Keratinocyte (primary cell): ENCODE results near the gene PSD4. TPM values are rescaled to one million over a fixed set of nuclear protein-coding genes. Genes with fewer than 3 reads are reported as not detected.

Source experiments
- DNase-seq: peaks from one replicate; pipeline ENCODE4 v3.0.0-alpha.2; 2011; ENCODE audit warnings: low read depth, missing footprints, low spot score
- FAIRE-seq: peaks from 2 replicates; lab custom pipeline; 2011; peaks lifted over from hg19 to GRCh38; lab: Jason Lieb, UNC
- H2AFZ ChIP-seq: 2 replicates; pipeline ENCODE4 v1.6.0; 2012; ENCODE audit warnings: low read length, control low read depth, inconsistent platforms; ENCODE audit not compliant: control insufficient read depth
- H3K27ac ChIP-seq: 2 replicates; pipeline ENCODE4 v1.5.1; 2011; ENCODE audit warnings: low read length; ENCODE audit not compliant: control insufficient read depth, insufficient read depth
- H3K27me3 ChIP-seq: 3 replicates; pipeline ENCODE4 v1.6.0; 2011; ENCODE audit warnings: low read length; ENCODE audit not compliant: control insufficient read depth, insufficient read depth; ENCODE audit errors: extremely low read depth
- H3K36me3 ChIP-seq, 2 experiments: 2 replicates in 1 of 2; 3 replicates in 1 of 2; pipeline ENCODE4 v1.5.1; 2011; ENCODE audit warnings: low read length in 2 of 2, mild to moderate bottlenecking in 1 of 2; ENCODE audit not compliant: control insufficient read depth in 2 of 2, insufficient read depth in 2 of 2; ENCODE audit errors: extremely low read depth in 1 of 2
- H3K4me1 ChIP-seq: 3 replicates; pipeline ENCODE4 v1.5.1; 2011; ENCODE audit warnings: low read length; ENCODE audit not compliant: control insufficient read depth, insufficient read depth; ENCODE audit errors: extremely low read depth
- H3K4me2 ChIP-seq: 3 replicates; pipeline ENCODE4 v1.6.0; 2011; ENCODE audit warnings: low read depth, low read length; ENCODE audit not compliant: control insufficient read depth, insufficient read depth; ENCODE audit errors: extremely low read depth
- H3K4me3 ChIP-seq, 3 experiments: fragments of 200-600 bp in 1 of 3; sonication (generic) in 1 of 3; 2 replicates in 2 of 3; 3 replicates in 1 of 3; pipeline ENCODE4 v1.5.1; 2011 to 2016; ENCODE audit warnings: low read length in 3 of 3, mild to moderate bottlenecking in 3 of 3, control low read depth in 2 of 3, inconsistent platforms in 1 of 3, low read depth in 1 of 3, mixed read lengths in 1 of 3, mixed run types in 1 of 3, moderate library complexity in 1 of 3; ENCODE audit not compliant: control insufficient read depth in 2 of 3, insufficient read depth in 2 of 3; ENCODE audit errors: extremely low read depth in 1 of 3
- H3K79me2 ChIP-seq: 2 replicates; pipeline ENCODE4 v1.6.0; 2012; ENCODE audit warnings: low read length; ENCODE audit not compliant: control insufficient read depth, insufficient read depth
- H3K9ac ChIP-seq: 3 replicates; pipeline ENCODE4 v1.6.0; 2011; ENCODE audit warnings: low read length; ENCODE audit not compliant: control insufficient read depth, insufficient read depth; ENCODE audit errors: extremely low read depth
- H3K9me1 ChIP-seq: 3 replicates; pipeline ENCODE4 v1.6.0; 2011; ENCODE audit warnings: low read length; ENCODE audit not compliant: control insufficient read depth, insufficient read depth; ENCODE audit errors: extremely low read depth
- H3K9me3 ChIP-seq: 2 replicates; pipeline ENCODE4 v1.5.1; 2012; ENCODE audit warnings: low read depth, low read length; ENCODE audit not compliant: control insufficient read depth
- H4K20me1 ChIP-seq: 3 replicates; pipeline ENCODE4 v1.6.0; 2011; ENCODE audit warnings: low read length; ENCODE audit not compliant: control insufficient read depth, insufficient read depth; ENCODE audit errors: extremely low read depth
- CTCF ChIP-seq, 3 experiments: IDR thresholded peaks in 1 of 3; conservative IDR thresholded peaks in 1 of 3; optimal IDR thresholded peaks in 1 of 3; 2 replicates in 2 of 3; 3 replicates in 1 of 3; pipeline versions ENCODE3 to v1.5.1; 2011; ENCODE audit warnings: low read length in 3 of 3, mild to moderate bottlenecking in 3 of 3, moderate library complexity in 2 of 3, control low read depth in 1 of 3, inconsistent platforms in 1 of 3; ENCODE audit not compliant: insufficient read depth in 2 of 3; ENCODE audit errors: extremely low read depth in 1 of 3
- EZH2 ChIP-seq: IDR thresholded peaks from one replicate; pipeline ENCODE4 v1.6.1; 2012; ENCODE audit warnings: inconsistent platforms, mild to moderate bottlenecking, low read length, moderate library complexity
- dilution Hi-C: fragments of 300-500 bp; cut with MboI; formaldehyde crosslinking; loops from one replicate; pipeline ENCODE4 v1.7.0; 2020; ENCODE audit warnings: low sequenced_read_pairs; ENCODE audit not compliant: extremely low pct_ligation_motif_present
- polyA plus RNA-seq, 5 experiments: library from polyadenylated mRNA; depleted of rRNA in 3 of 5; stranded (reverse) in 3 of 5; stranded (forward) in 1 of 5; unstranded in 1 of 5; fragments of >200 nt; gene quantifications; 1 replicate in 1 of 5; 2 replicates in 3 of 5; 3 replicates in 1 of 5; pipeline versions ENCODE4 v1.2.1 to v1.2.3, GENCODE V29; 2011 to 2012; ENCODE audit warnings: missing spikeins in 2 of 5, low read depth in 1 of 5, low replicate concordance in 1 of 5

The PSD4 gene
- polyA plus RNA-seq, 1 donor (not counting 4 experiments of a cell fraction or from before 2014, with no cell fraction given) = 11.1 TPM

DNA sequence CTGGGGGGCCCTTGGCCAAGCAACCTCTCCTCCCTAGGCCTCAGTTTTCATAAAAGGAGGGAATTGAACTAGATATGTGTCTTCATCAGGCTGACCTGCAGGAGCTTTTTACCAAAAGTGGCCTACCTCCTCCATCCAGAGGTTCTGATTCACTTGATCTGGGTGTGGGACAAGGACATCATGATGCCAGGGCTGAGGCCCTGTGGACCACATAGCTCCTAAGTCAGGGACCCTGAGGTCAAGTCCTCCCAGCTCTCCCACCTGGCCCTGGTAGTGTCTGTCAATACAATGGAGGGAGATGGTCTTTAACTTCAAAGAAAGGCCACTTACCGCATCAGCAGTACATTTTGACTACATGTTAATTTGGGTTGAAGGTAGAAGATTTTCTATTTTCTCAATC is 35.9 kb upstream of the PSD4 start:
- Histone ChIP-seq H3K4me3 (no peak overlapping the region), H3K9me1 (no peaks in the 10 kb centered on the region), H3K9me3 (no peaks in the 10 kb centered on the region), H3K4me2 (no peak overlapping the region), H2AFZ (no peak overlapping the region), H3K79me2 (no peaks in the 10 kb centered on the region), H3K36me3 (peaks cover 2 to 5% of the 10 kb centered on the region in 2 experiments), H3K27me3 (no peaks in the 10 kb centered on the region), H4K20me1 (no peaks in the 10 kb centered on the region), H3K4me1 (peaks cover 20% of the 10 kb centered on the region), H3K27ac (no peak overlapping the region), H3K9ac (no peak overlapping the region)
- TF ChIP-seq CTCF (optimal IDR thresholded peaks at IDR 0.05 in 1 of 3, IDR thresholded peaks at IDR 0.05 in 1 of 3, conservative IDR thresholded peaks at IDR 0.05 in 1 of 3; ENCODE audit: extremely low read depth in 1 of 3, insufficient read depth in 2 of 3, low read length in 3 of 3) = no peak
- TF ChIP-seq EZH2 = no peak
- DNase-seq (no peak), FAIRE-seq (no peak)
- dilution Hi-C loops = no loop called here

GRCh38 chr2:113138428-113139322 is 35.1 kb upstream of the PSD4 start:
- H3K9me1 ChIP-seq = no peaks in the 10 kb centered on the region
- H3K4me3 ChIP-seq = no peak overlapping the region
- no peaks in the 10 kb centered on the region for H3K27me3 ChIP-seq
- dilution Hi-C loops = no loop called here
- H3K4me1 ChIP-seq = peaks cover 14% of the 10 kb centered on the region
- H3K79me2 ChIP-seq = no peaks in the 10 kb centered on the region
- peak overlapping the region; percentile 35 for H3K27ac ChIP-seq
- TF ChIP-seq EZH2 (no peak), CTCF (optimal IDR thresholded peaks at IDR 0.05 in 1 of 3, IDR thresholded peaks at IDR 0.05 in 1 of 3, conservative IDR thresholded peaks at IDR 0.05 in 1 of 3; ENCODE audit: extremely low read depth in 1 of 3, insufficient read depth in 2 of 3, low read length in 3 of 3) (peak; percentile 53 to 77 (median 66))
- no peaks in the 10 kb centered on the region for H4K20me1 ChIP-seq
- H3K36me3 ChIP-seq = peaks cover 0 to 4% of the 10 kb centered on the region in 2 experiments
- peak overlapping the region; percentile 55 for H3K4me2 ChIP-seq
- FAIRE-seq (peak; percentile 72), DNase-seq (peak; percentile 58)
- H2AFZ ChIP-seq = peak overlapping the region; percentile 69
- H3K9ac ChIP-seq = peak overlapping the region; percentile 40
- no peaks in the 10 kb centered on the region for H3K9me3 ChIP-seq
